ENCODE results near the gene SAMD1.

Gene SAMD1

DNA sequence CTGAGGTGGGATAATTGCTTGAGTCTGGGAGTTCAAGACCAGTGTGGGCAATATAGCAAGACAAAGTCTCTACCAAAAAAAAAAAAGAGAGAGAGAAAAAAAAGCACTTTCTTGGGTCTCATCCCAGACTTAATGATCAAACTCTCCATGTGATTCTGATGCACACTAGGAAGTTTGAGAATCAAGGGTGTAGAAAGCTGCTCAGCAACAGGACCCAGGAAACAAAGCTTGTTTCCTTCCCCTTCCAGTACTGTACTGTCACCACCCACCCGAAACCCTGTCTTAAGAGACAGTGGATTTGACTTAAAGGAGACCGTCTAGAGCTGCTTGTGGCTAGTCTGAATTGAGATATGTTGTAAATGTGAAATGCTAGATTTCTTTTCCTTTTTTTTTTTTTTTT is 12.1 kb downstream of the SAMD1 start:
- Histone ChIP-seq H4K20me1 (ENCODE audit: insufficient read depth, low read length) (no peaks in the 10 kb centered on the region), H3K4me1 (ENCODE audit: low read length) (peaks cover 9% of the 10 kb centered on the region), H3K79me2 (ENCODE audit: low read length) (peaks cover 7% of the 10 kb centered on the region; the same call in 1 of the 2 replicates), H3F3A (ENCODE audit: insufficient read depth, low read length) (peaks cover 12% of the 10 kb centered on the region), H3K9ac (ENCODE audit: low read length) (no peak overlapping the region), H3K27ac (ENCODE audit: low read length) (no peak overlapping the region), H3K36me3 (replicated peaks; ENCODE audit: insufficient read depth, low read length) (no peaks in the 10 kb centered on the region), H3K9me2 (replicated peaks; ENCODE audit: insufficient read depth, low read length) (no peaks in the 10 kb centered on the region), H3K9me3 (replicated peaks; ENCODE audit: insufficient read depth, low read length) (no peaks in the 10 kb centered on the region), H3K4me3 (ENCODE audit: low read length) (no peak overlapping the region), H3K27me3 (replicated peaks; ENCODE audit: insufficient read depth, low read length) (no peaks in the 10 kb centered on the region), H2AFZ (ENCODE audit: low read length) (no peak overlapping the region), H3K4me2 (ENCODE audit: low read depth, low read length) (no peak overlapping the region)
- no peak for DNase-seq
- no peak for TF ChIP-seq EZH2phosphoT487 (IDR thresholded peaks at IDR 0.05; ENCODE audit: low read length)
- TF ChIP-seq, protein P1, sequence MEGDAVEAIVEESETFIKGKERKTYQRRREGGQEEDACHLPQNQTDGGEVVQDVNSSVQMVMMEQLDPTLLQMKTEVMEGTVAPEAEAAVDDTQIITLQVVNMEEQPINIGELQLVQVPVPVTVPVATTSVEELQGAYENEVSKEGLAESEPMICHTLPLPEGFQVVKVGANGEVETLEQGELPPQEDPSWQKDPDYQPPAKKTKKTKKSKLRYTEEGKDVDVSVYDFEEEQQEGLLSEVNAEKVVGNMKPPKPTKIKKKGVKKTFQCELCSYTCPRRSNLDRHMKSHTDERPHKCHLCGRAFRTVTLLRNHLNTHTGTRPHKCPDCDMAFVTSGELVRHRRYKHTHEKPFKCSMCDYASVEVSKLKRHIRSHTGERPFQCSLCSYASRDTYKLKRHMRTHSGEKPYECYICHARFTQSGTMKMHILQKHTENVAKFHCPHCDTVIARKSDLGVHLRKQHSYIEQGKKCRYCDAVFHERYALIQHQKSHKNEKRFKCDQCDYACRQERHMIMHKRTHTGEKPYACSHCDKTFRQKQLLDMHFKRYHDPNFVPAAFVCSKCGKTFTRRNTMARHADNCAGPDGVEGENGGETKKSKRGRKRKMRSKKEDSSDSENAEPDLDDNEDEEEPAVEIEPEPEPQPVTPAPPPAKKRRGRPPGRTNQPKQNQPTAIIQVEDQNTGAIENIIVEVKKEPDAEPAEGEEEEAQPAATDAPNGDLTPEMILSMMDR (IDR thresholded peaks at IDR 0.05; ENCODE audit: low read length), result no peak
- no peak for TF ChIP-seq EZH2 (optimal IDR thresholded peaks at IDR 0.05; ENCODE audit: low read depth, low read length)

DNA sequence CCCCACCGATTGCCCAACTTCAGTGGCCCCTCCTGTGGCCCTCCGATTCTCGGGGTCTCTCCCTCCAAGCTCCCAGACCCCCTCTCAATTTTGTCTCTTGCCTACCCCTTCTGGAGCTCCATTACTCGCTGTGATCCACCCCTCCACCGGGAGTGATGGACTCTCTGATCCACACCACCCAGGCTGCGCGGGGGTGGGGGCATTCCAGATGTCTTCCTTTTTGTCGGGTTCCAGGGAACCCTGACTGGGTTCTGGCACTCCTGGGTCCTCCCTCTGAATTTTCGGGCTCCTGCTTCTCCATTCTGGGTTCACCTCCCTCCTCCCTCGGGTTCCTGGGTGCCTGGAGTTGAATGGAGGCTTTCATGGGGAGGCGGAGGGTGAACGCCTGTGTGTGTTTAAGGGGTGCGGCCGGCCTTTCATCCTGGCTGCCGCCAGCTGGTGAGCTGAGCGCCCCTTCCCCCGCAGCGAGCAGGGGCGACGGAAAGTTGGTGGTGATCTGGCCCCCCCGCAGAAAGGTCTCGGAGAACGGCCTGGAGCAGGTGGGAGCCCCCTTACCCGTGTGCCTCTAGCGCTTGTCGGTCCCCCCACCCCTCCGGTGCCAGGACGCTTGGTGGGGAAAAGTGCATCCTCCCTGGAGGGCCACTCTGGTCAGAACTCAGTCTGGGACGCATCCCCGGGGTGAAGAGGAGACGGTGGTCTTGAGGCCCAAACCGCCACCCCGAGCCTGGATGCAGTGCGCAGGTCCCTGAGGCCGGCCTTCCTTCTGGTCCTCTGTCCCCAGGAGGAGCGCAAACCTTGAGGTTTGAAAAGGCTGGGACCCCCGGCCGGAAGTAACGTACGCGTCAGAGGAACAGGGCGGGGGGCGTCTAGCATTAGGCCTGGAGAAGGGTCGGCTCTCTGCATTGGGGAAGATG is 16.4 kb downstream of the SAMD1 start:
- Histone ChIP-seq H3F3A (ENCODE audit: insufficient read depth, low read length) (peaks cover 22% of the 10 kb centered on the region), H3K9ac (ENCODE audit: low read length) (peak overlapping the region; percentile 53; the same call in 1 of the 2 replicates), H3K4me1 (ENCODE audit: low read length) (peaks cover 3% of the 10 kb centered on the region), H3K79me2 (ENCODE audit: low read length) (peaks cover 7% of the 10 kb centered on the region; the same call in 1 of the 2 replicates), H3K9me3 (replicated peaks; ENCODE audit: insufficient read depth, low read length) (no peaks in the 10 kb centered on the region), H3K4me3 (ENCODE audit: low read length) (peak overlapping the region; percentile 86), H3K36me3 (replicated peaks; ENCODE audit: insufficient read depth, low read length) (no peaks in the 10 kb centered on the region), H2AFZ (ENCODE audit: low read length) (peak overlapping the region; percentile 86), H3K4me2 (ENCODE audit: low read depth, low read length) (peak overlapping the region; percentile 97), H3K27me3 (replicated peaks; ENCODE audit: insufficient read depth, low read length) (no peaks in the 10 kb centered on the region), H3K9me2 (replicated peaks; ENCODE audit: insufficient read depth, low read length) (no peaks in the 10 kb centered on the region), H4K20me1 (ENCODE audit: insufficient read depth, low read length) (no peaks in the 10 kb centered on the region), H3K27ac (ENCODE audit: low read length) (peak overlapping the region; percentile 42; the same call in 1 of the 2 replicates)
- TF ChIP-seq EZH2 (optimal IDR thresholded peaks at IDR 0.05; ENCODE audit: low read depth, low read length) (no peak), EZH2phosphoT487 (IDR thresholded peaks at IDR 0.05; ENCODE audit: low read length) (no peak)
- TF ChIP-seq, protein P1 (IDR thresholded peaks at IDR 0.05; ENCODE audit: low read length), result no peak
- DNase-seq, result no peak

DNA sequence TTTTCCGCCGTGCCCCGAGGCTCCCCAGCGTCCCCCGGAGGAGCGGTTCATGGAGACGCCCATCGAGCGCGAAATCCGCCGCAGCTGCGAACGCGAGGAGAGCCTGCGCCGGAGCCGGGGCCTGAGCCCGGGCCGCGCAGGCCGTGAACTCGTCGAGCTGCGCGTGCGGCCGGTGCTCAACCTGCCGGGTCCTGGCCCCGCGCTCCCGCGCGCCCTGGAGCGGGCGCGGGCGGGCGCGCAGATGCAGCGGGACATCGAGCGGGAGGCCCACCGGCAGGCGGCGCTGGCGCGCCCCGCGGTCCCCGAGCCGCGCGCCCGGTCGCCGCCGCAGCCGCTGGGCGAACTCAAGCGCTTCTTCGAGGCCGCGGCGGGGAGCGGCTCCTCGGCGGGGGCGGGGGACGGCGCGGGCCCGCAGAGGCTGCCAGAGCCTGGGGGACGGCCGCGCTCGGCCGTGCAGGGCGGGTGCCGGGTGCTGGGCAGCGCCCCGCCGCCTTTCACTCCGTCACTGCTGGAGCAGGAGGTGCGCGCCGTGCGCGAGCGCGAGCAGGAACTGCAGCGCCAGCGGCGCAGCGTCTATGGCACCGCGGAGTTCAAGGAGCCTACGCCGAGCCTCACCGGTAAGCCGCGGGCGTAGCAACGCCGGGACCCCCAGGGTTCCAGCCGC is 17.2 kb downstream of the SAMD1 start:
- Histone ChIP-seq H2AFZ (ENCODE audit: low read length) (peak overlapping the region; percentile 99), H3K27ac (ENCODE audit: low read length) (peak overlapping the region; percentile 69; the same call in 1 of the 2 replicates), H4K20me1 (ENCODE audit: insufficient read depth, low read length) (no peaks in the 10 kb centered on the region), H3K9me2 (replicated peaks; ENCODE audit: insufficient read depth, low read length) (no peaks in the 10 kb centered on the region), H3K9ac (ENCODE audit: low read length) (peak overlapping the region; percentile 79; the same call in 1 of the 2 replicates), H3K4me3 (ENCODE audit: low read length) (peak overlapping the region; percentile 90), H3K4me1 (ENCODE audit: low read length) (peaks cover 3% of the 10 kb centered on the region), H3K9me3 (replicated peaks; ENCODE audit: insufficient read depth, low read length) (no peaks in the 10 kb centered on the region), H3K36me3 (replicated peaks; ENCODE audit: insufficient read depth, low read length) (no peaks in the 10 kb centered on the region), H3K4me2 (ENCODE audit: low read depth, low read length) (peak overlapping the region; percentile 100), H3K79me2 (ENCODE audit: low read length) (peaks cover 7% of the 10 kb centered on the region; the same call in 1 of the 2 replicates), H3K27me3 (replicated peaks; ENCODE audit: insufficient read depth, low read length) (no peaks in the 10 kb centered on the region), H3F3A (ENCODE audit: insufficient read depth, low read length) (peaks cover 22% of the 10 kb centered on the region)
- TF ChIP-seq EZH2 (optimal IDR thresholded peaks at IDR 0.05; ENCODE audit: low read depth, low read length) (no peak), EZH2phosphoT487 (IDR thresholded peaks at IDR 0.05; ENCODE audit: low read length) (no peak)
- TF ChIP-seq, protein P1 (IDR thresholded peaks at IDR 0.05; ENCODE audit: low read length), result no peak
- peak; percentile 83 for DNase-seq

Data from MM.1S (cell line).